Adrenal gland (tissue), 19 donors: Measurements from ENCODE around the gene RTP4. TPM values are rescaled to one million over a fixed set of nuclear protein-coding genes. Genes with fewer than 3 reads are reported as not detected.

Experiments
- DNase-seq, 7 donors: peaks; one replicate each; pipeline ENCODE4 v3.0.0-alpha.2; 2019 to 2020
- H3K27ac ChIP-seq, 5 donors: fragments of 200-600 bp; sonication (generic) in 4 of 5; 1 replicate in 3 of 5; 2 replicates in 2 of 5; pipeline versions ENCODE4 v1.5.1 to v1.8.0; 2016 to 2020; ENCODE audit warnings: mild to moderate bottlenecking in 1 of 5
- H3K27me3 ChIP-seq: fragments of 200-600 bp; 2 replicates; pipeline ENCODE4 v1.8.0; 2021
- H3K36me3 ChIP-seq, 2 donors: fragments of 200-600 bp; replicated peaks in 1 of 2; 1 replicate in 1 of 2; 2 replicates in 1 of 2; pipeline versions ENCODE4 v1.5.1 to v1.8.0; 2018 to 2022
- H3K4me1 ChIP-seq, 2 donors: fragments of 200-600 bp; replicated peaks in 1 of 2; 1 replicate in 1 of 2; 2 replicates in 1 of 2; pipeline versions ENCODE4 v1.5.1 to v1.8.0; 2018 to 2021
- H3K4me3 ChIP-seq, 4 donors: fragments of 200-600 bp; sonication (generic) in 3 of 4; one replicate each; pipeline ENCODE4 v1.5.1; 2016 to 2018
- H3K9me3 ChIP-seq, 3 donors: fragments of 200-600 bp; sonication (generic) in 1 of 3; replicated peaks in 1 of 3; 1 replicate in 2 of 3; 2 replicates in 1 of 3; pipeline versions ENCODE4 v1.5.1 to v1.8.0; 2016 to 2021
- POLR2A ChIP-seq, 2 donors: fragments of 450-650 bp; IDR thresholded peaks; one replicate each; pipeline ENCODE4 v1.6.1; 2017; ENCODE audit warnings: antibody characterized with exemption in 2 of 2, mild to moderate bottlenecking in 2 of 2, moderate library complexity in 1 of 2
- WGBS, 4 donors: extraction: QIAGEN DNeasy Blood & Tissue Kit in 2 of 4; methylation state at CpG; one replicate each; pipeline versions ENCODE4 v1.1.5 to v1.1.7; 2013 to 2017; 5-methylcytosine and 5-hydroxymethylcytosine counted together
- intact Hi-C, 2 donors: fragments of 100-400 bp; cut with DNase I; formaldehyde crosslinking; loops; one replicate each; pipeline versions ENCODE4 v1.14.1 to v1.15.0; 2022 to 2023
- long read RNA-seq, 10 donors: library from polyadenylated mRNA in 3 of 10; unstranded in 2 of 10; stranded (forward) in 1 of 10; transcript quantifications; one replicate each; pipeline ENCODE4 v2.0.0 and lab custom pipeline, GENCODE V29; 2021 to 2026
- polyA plus RNA-seq, 3 donors: library from polyadenylated mRNA; stranded (reverse); fragments of 200-250 nt in 2 of 3; fragments of 350-450 nt in 1 of 3; fragmentation: Illumina TruSeq in 1 of 3; extraction: RNeasy Lipid Tissue Mini Kit (QIAGEN cat#74804) in 1 of 3; gene quantifications; one replicate each; pipeline ENCODE4 v1.2.3, GENCODE V29; 2013 to 2014
- total RNA-seq, 9 donors: library from RNA; depleted of rRNA in 4 of 9; stranded (reverse); fragments of >200 nt in 4 of 9; fragments of 120-200 nt in 1 of 9; fragmentation: NEBNext Ultra II Directional in 1 of 9; extraction: Animal tissue kit (Norgen Biotek cat#: 25700) in 1 of 9; gene quantifications; one replicate each; pipeline versions ENCODE4 v1.1.0 to v1.2.4, GENCODE V29; 2013 to 2023
- TF ChIP-seq, protein P1 (sequence below), 6 experiments: fragments of 450-650 bp in 4 of 6; fragments of 200-600 bp in 2 of 6; sonication (generic) in 1 of 6; IDR thresholded peaks; 1 replicate in 5 of 6; 2 replicates in 1 of 6; pipeline versions ENCODE4 v1.5.1 to v1.8.0; 2016 to 2021; ENCODE audit warnings: antibody characterized with exemption in 6 of 6, mild to moderate bottlenecking in 2 of 6, moderate library complexity in 1 of 6
- donor health status: healthy with polysubstance abuse.
- donor health status: Bipolar disorder and iron deficiency.
- donor health status: DM: yes; HTN: yes; CAD: no.
- donor health status: DM: no; HTN: no; CAD: no.
- donor health status: DM: no; HTN: no; CAD: no.
- donor health status: DM: yes; HTN: yes; CAD: no.

Gene RTP4, protein sequence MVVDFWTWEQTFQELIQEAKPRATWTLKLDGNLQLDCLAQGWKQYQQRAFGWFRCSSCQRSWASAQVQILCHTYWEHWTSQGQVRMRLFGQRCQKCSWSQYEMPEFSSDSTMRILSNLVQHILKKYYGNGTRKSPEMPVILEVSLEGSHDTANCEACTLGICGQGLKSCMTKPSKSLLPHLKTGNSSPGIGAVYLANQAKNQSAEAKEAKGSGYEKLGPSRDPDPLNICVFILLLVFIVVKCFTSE
- total RNA-seq (1 to 10 TPM; 1.0 to 6.7 (median 3.1) TPM), polyA plus RNA-seq (1 to 10 TPM; 3.5 to 4.3 (median 3.6) TPM)
- long read RNA-seq, donor 1: 0 reads
- long read RNA-seq, donor 2, partial matches to known transcripts: 0 of 1 reads
- long read RNA-seq, donor 2, other reads (novel, unspliced or antisense): 0 of 1 reads
- long read RNA-seq, donor 3: 0 reads
- long read RNA-seq, donor 4, partial matches to known transcripts: 0 of 5 reads
- long read RNA-seq, donor 4, other reads (novel, unspliced or antisense): 1 of 5 reads
- long read RNA-seq, donor 5, partial matches to known transcripts: 0 of 3 reads
- long read RNA-seq, donor 5, other reads (novel, unspliced or antisense): 0 of 3 reads
- long read RNA-seq, donor 6, partial matches to known transcripts: 0 of 3 reads
- long read RNA-seq, donor 6, other reads (novel, unspliced or antisense): 0 of 3 reads
- long read RNA-seq, donor 7, partial matches to known transcripts: 0 of 1 reads
- long read RNA-seq, donor 7, other reads (novel, unspliced or antisense): 0 of 1 reads
- long read RNA-seq, donor 8, partial matches to known transcripts: 0 of 2 reads
- long read RNA-seq, donor 8, other reads (novel, unspliced or antisense): 0 of 2 reads
- long read RNA-seq, donor 9, partial matches to known transcripts: 0 of 2 reads
- long read RNA-seq, donor 9, other reads (novel, unspliced or antisense): 0 of 2 reads
- long read RNA-seq, donor 10: 0 reads

DNA sequence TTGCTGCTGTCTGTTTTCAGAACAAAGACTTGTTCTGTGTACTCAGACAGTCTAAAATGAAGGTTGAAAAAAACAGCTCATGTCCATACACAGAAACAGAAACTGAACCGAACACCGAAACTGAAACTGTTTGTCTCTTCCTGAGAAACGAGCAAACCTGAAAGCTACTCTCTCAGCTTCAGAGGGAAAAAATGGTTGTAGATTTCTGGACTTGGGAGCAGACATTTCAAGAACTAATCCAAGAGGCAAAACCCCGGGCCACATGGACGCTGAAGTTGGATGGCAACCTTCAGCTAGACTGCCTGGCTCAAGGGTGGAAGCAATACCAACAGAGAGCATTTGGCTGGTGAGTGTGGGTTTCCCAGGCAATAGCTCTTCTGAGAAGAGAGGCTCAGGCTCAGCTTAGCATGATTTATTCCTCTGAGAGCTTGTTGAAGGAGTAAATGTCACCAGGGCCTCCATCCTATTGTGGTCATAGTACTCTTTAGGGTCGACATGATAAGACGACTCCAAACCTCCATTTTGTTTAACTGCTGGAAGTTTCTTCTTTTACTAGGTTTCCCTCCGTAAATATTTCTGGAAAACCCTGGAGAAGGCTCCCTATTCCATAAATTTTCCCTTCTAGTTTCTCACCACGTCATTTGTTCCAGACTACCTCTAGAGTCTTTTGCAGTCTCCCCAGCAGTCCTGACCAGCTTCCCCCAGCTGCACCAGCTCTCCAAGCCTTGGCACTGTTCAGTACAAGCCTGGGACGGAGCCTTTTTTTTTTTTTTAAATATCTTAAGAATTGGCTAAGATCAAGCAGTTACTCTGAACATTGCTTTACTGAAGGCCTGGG, at the start of gene RTP4:
Gene RTP4, plus strand, starts transcription at position 135 of the 838 bp plus-strand sequence. Its CDS starts 57 bp downstream, at position 192.
- no peak for TF ChIP-seq POLR2A (IDR thresholded peaks at IDR 0.05)
- TF ChIP-seq, protein P1, sequence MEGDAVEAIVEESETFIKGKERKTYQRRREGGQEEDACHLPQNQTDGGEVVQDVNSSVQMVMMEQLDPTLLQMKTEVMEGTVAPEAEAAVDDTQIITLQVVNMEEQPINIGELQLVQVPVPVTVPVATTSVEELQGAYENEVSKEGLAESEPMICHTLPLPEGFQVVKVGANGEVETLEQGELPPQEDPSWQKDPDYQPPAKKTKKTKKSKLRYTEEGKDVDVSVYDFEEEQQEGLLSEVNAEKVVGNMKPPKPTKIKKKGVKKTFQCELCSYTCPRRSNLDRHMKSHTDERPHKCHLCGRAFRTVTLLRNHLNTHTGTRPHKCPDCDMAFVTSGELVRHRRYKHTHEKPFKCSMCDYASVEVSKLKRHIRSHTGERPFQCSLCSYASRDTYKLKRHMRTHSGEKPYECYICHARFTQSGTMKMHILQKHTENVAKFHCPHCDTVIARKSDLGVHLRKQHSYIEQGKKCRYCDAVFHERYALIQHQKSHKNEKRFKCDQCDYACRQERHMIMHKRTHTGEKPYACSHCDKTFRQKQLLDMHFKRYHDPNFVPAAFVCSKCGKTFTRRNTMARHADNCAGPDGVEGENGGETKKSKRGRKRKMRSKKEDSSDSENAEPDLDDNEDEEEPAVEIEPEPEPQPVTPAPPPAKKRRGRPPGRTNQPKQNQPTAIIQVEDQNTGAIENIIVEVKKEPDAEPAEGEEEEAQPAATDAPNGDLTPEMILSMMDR (IDR thresholded peaks at IDR 0.05): no peak
- Histone ChIP-seq H3K4me1 (peaks cover 11 to 17% of the 10 kb centered on the region in 2 donors), H3K27me3 (no peaks in the 10 kb centered on the region), H3K4me3 (peak within 1 kb of the TSS in 3 of 4 donors; percentile 45 to 72 (median 62)), H3K27ac (peak within 1 kb of the TSS; percentile 50 to 92 (median 90)), H3K36me3 (no peaks in the 10 kb centered on the region), H3K9me3 (no peaks in the 10 kb centered on the region)
- peak in 4 of 7 donors; percentile 20 to 54 (median 28) for DNase-seq
- intact Hi-C loops: no loop called here
- 11 to 22% (median 20%) methylated on average over 10 of the region's 10 CpGs for WGBS, 4 donors

DNA sequence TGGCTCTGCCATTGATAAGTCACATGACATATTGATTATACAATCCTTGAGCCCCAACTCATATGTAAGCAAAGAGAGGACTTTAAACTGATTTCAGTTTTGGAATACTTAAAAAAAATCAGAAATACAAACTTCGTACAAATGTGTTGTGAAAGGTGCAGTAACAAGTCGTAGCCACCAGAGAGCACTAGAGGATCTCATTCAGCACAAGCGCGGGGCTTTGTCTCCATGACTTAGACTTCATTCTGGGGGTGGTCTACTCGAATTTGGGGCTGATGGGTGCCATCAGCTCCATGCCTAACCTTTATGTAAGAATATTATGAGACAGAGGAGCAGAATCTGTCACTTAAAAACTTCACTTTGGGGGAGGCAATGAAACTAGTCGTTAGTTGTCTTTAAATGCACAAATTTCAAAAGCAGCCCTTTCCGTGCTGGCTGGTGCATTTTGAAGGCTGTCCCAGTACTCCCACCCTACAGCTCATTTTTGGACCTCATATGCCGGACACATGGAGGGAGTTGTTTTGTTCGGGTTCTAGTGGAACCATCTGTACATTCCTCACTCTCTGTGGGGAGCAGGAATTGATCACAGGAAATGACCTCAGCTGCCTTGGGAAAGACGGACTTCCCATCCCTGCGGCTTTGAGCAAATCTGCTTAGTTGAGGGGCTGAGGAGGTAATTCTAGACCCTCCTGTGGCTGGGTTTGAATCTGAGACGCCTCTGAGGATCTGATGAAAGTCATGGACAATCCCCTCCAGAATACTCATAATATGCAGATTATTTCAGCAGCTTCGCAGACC, 49.2 kb upstream of the RTP4 start:
- WGBS, 4 donors: 14 to 15% (median 15%) methylated on average over 12 to 13 of the region's 13 CpGs
- DNase-seq: peak; percentile 22 to 73 (median 48)
- intact Hi-C loops: loop anchor here (2.0 to 10.0 kb wide), 5 partner anchors 94 to 394 kb away; no protein-coding TSS in a partner anchor

DNA sequence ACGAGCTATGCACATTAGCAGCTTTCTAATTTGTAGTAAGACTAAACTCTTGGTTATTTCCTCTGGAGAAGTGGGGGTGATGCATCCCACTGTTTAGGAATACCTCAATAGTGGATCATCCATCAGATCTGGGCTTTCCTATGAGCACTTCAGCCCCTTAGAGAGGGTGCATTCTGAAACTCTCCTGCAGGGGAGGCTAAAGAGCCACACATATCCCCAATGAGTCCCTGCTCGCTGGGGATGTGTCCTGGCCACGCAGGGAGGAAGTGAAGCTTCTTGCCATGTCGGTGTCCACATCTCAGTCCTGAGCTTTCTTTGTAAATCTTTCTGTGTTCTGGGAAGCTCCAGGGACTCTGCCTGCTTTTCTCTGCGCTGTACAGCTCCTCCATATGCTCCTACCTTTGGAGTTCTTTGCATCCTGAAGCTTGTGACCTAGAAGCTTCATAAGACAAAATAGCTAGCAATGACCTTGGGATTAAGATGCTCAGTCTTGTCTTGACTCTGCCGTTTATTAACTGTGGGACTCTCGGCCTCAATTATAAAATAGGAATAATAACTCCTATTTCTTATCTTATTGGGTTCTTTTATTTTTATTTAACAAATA, 48.4 kb upstream of the RTP4 start:
- H3K36me3 ChIP-seq: no peaks in the 10 kb centered on the region
- TF ChIP-seq POLR2A (IDR thresholded peaks at IDR 0.05): peak in 1 of 2 donors; percentile 19
- TF ChIP-seq, protein P1 (IDR thresholded peaks at IDR 0.05): peak; percentile 80 to 97 (median 94)
- DNase-seq: peak; percentile 69 to 92 (median 78)
- H3K9me3 ChIP-seq: no peaks in the 10 kb centered on the region
- H3K4me1 ChIP-seq: peaks cover 0 to 11% of the 10 kb centered on the region in 2 donors
- H3K4me3 ChIP-seq: no peak overlapping the region
- intact Hi-C loops: loop anchor here (2.0 to 10.0 kb wide), 5 partner anchors 95 to 393 kb away; no protein-coding TSS in a partner anchor
- WGBS, 4 donors: 16 to 28% (median 23%) methylated on average over 7 of the region's 7 CpGs
- peaks cover 7% of the 10 kb centered on the region for H3K27me3 ChIP-seq
- H3K27ac ChIP-seq: no peak overlapping the region

More for the DNA sequence above, 49.2 kb upstream of the RTP4 start:
- TF ChIP-seq POLR2A (IDR thresholded peaks at IDR 0.05): no peak
- TF ChIP-seq, protein P1 (IDR thresholded peaks at IDR 0.05): peak; percentile 68 to 91 (median 82)
- Histone ChIP-seq H3K4me1 (peaks cover 0 to 11% of the 10 kb centered on the region in 2 donors), H3K36me3 (no peaks in the 10 kb centered on the region), H3K9me3 (no peaks in the 10 kb centered on the region), H3K27me3 (peaks cover 7% of the 10 kb centered on the region), H3K4me3 (peak overlapping the region in 1 of 4 donors; percentile 27), H3K27ac (no peak overlapping the region)
